HFF-Myc (cell line): ENCODE data around the gene TNFRSF21.
A peak's percentile ranks its signal among the peaks of the same experiment; 100 is the strongest.

Experiments
- DNase-seq: peaks from one replicate; pipeline ENCODE4 v3.0.0-alpha.2; 2011; ENCODE audit warnings: low read depth; ENCODE audit errors: extremely low read depth
- H3K4me3 ChIP-seq: replicated peaks from 2 replicates; pipeline ENCODE4 v1.5.1; 2011; ENCODE audit warnings: low read depth, mild to moderate bottlenecking, control low read depth, low read length
- CTCF ChIP-seq: IDR thresholded peaks from 2 replicates; pipeline ENCODE4 v1.5.1; 2012; ENCODE audit warnings: mild to moderate bottlenecking, low read depth, low read length, control low read depth; ENCODE audit errors: missing control alignments

The TNFRSF21 gene

GRCh38 chr6:47292944-47293343, 16.8 kb downstream of the TNFRSF21 start:
- no peak for DNase-seq
- no peak overlapping the region for H3K4me3 ChIP-seq
- TF ChIP-seq CTCF: no peak

- DNase-seq: no peak
- H3K4me3 ChIP-seq: no peak overlapping the region
- no peak for TF ChIP-seq CTCF
Measured at GRCh38 chr6:47292027-47292426, 17.7 kb downstream of the TNFRSF21 start.

GRCh38 chr6:47290124-47290834, 19.4 kb downstream of the TNFRSF21 start:
- DNase-seq: no peak
- no peak overlapping the region for H3K4me3 ChIP-seq
- no peak for TF ChIP-seq CTCF

GRCh38 chr6:47288267-47289090, 21.2 kb downstream of the TNFRSF21 start:
- H3K4me3 ChIP-seq: no peak overlapping the region
- DNase-seq: no peak
- TF ChIP-seq CTCF: no peak

GRCh38 chr6:47286301-47286700, 23.4 kb downstream of the TNFRSF21 start:
- peak; percentile 0 for TF ChIP-seq CTCF
- no peak for DNase-seq
- no peak overlapping the region for H3K4me3 ChIP-seq

- TF ChIP-seq CTCF: no peak
- no peak for DNase-seq
- no peak overlapping the region for H3K4me3 ChIP-seq
Measured at GRCh38 chr6:47283993-47284392, 25.7 kb downstream of the TNFRSF21 start.
